NT2/D1 (cell line): ENCODE data around the gene TM9SF2.

Experiments
- SUZ12 ChIP-seq: IDR thresholded peaks from 2 replicates; pipeline ENCODE4 v1.6.1; 2011; ENCODE audit not compliant: insufficient read length, insufficient read depth; ENCODE audit errors: extremely low read depth
- YY1 ChIP-seq: IDR thresholded peaks from 2 replicates; pipeline ENCODE4 v1.6.1; 2011; ENCODE audit not compliant: insufficient read length, insufficient read depth
- ZNF274 ChIP-seq: IDR thresholded peaks from 2 replicates; pipeline ENCODE4 v1.6.1; 2011; ENCODE audit warnings: mild to moderate bottlenecking, low read depth, low read length

- TF ChIP-seq YY1 (peak; percentile 16), SUZ12 (no peak), ZNF274 (no peak)
Measured at GRCh38 chr13:99498171-99499161, 2.8 kb upstream of the TM9SF2 start.
